CD14-positive monocyte (primary cell): ENCODE measurements around the gene SIGLEC7. TPM values are rescaled to one million over a fixed set of nuclear protein-coding genes. Genes with fewer than 3 reads are reported as not detected.

Source experiments
- DNase-seq, 3 donors: peaks; one replicate each; pipeline ENCODE4 v3.0.0-alpha.2; 2011 to 2022
- H2AFZ ChIP-seq: 2 replicates; pipeline ENCODE4 v1.6.0; 2012; ENCODE audit warnings: mild to moderate bottlenecking, low read depth, low read length, inconsistent platforms; ENCODE audit not compliant: insufficient read depth, poor library complexity, severe bottlenecking
- H3K27ac ChIP-seq, 2 donors: 1 replicate in 1 of 2; 2 replicates in 1 of 2; pipeline ENCODE4 v1.5.1; 2012 to 2013; ENCODE audit warnings: low read length in 2 of 2, control low read depth in 1 of 2, inconsistent platforms in 1 of 2, low read depth in 1 of 2, mild to moderate bottlenecking in 1 of 2
- H3K27me3 ChIP-seq, 2 donors: one replicate each; pipeline versions ENCODE4 v1.6.0 to v1.6.1; 2011 to 2013; ENCODE audit warnings: low read length in 2 of 2; ENCODE audit not compliant: control insufficient read depth in 2 of 2, insufficient read depth in 2 of 2
- H3K36me3 ChIP-seq, 2 donors: replicated peaks in 1 of 2; 1 replicate in 1 of 2; 2 replicates in 1 of 2; pipeline versions ENCODE4 v1.5.1 to v1.6.1; 2012 to 2013; ENCODE audit warnings: low read length in 2 of 2, control low read depth in 1 of 2, inconsistent platforms in 1 of 2, mild to moderate bottlenecking in 1 of 2; ENCODE audit not compliant: insufficient read depth in 2 of 2, control insufficient read depth in 1 of 2
- H3K4me1 ChIP-seq, 2 donors: 1 replicate in 1 of 2; 2 replicates in 1 of 2; pipeline versions ENCODE4 v1.5.1 to v1.6.1; 2012 to 2013; ENCODE audit warnings: low read length in 2 of 2, control low read depth in 1 of 2, inconsistent platforms in 1 of 2, mild to moderate bottlenecking in 1 of 2, moderate library complexity in 1 of 2; ENCODE audit not compliant: insufficient read depth in 2 of 2, control insufficient read depth in 1 of 2
- H3K4me2 ChIP-seq: replicated peaks from 2 replicates; pipeline ENCODE3; 2012; ENCODE audit warnings: low read length, moderate library complexity, mild to moderate bottlenecking; ENCODE audit not compliant: poor library complexity, severe bottlenecking; ENCODE audit errors: extremely low read depth
- H3K4me3 ChIP-seq, 3 experiments: fragments of 200-600 bp in 1 of 3; sonication (generic) in 1 of 3; replicated peaks in 1 of 3; 1 replicate in 2 of 3; 2 replicates in 1 of 3; pipeline ENCODE4 v1.5.1; 2011 to 2013; ENCODE audit warnings: low read length in 3 of 3, mild to moderate bottlenecking in 3 of 3, control low read depth in 2 of 3, low read depth in 2 of 3, inconsistent platforms in 1 of 3, moderate library complexity in 1 of 3
- H3K79me2 ChIP-seq: 2 replicates; pipeline ENCODE4 v1.6.0; 2012; ENCODE audit warnings: mild to moderate bottlenecking, control low read depth, inconsistent platforms, low read length, moderate library complexity; ENCODE audit not compliant: insufficient read depth
- H3K9ac ChIP-seq: 2 replicates; pipeline ENCODE4 v1.6.0; 2017; ENCODE audit warnings: low read length, mild to moderate bottlenecking; ENCODE audit not compliant: insufficient read depth, poor library complexity, severe bottlenecking
- H3K9me3 ChIP-seq, 2 donors: replicated peaks in 1 of 2; 1 replicate in 1 of 2; 2 replicates in 1 of 2; pipeline versions ENCODE4 v1.5.1 to v1.6.1; 2012 to 2013; ENCODE audit warnings: low read length in 2 of 2, control low read depth in 1 of 2; ENCODE audit not compliant: control insufficient read depth in 1 of 2, insufficient read depth in 1 of 2
- H4K20me1 ChIP-seq: 2 replicates; pipeline ENCODE4 v1.6.0; 2012; ENCODE audit warnings: mild to moderate bottlenecking, low read length, control low read depth, moderate library complexity; ENCODE audit not compliant: insufficient read depth
- H3K27ac Mint-ChIP-seq, 7 donors: one replicate each; pipeline ENCODE4 v1.8.0; 2020; ENCODE audit warnings: mild to moderate bottlenecking in 7 of 7, mixed read lengths in 7 of 7, moderate library complexity in 6 of 7, inconsistent platforms in 2 of 7
- H3K27me3 Mint-ChIP-seq, 3 donors: one replicate each; pipeline ENCODE4 v1.8.0; 2021 to 2022; ENCODE audit warnings: low read depth in 3 of 3, mild to moderate bottlenecking in 3 of 3, mixed read lengths in 3 of 3, moderate library complexity in 3 of 3, inconsistent platforms in 1 of 3
- H3K36me3 Mint-ChIP-seq, 2 donors: one replicate each; pipeline ENCODE4 v1.8.0; 2020; ENCODE audit warnings: mixed read lengths in 2 of 2, inconsistent platforms in 1 of 2, mild to moderate bottlenecking in 1 of 2
- H3K4me1 Mint-ChIP-seq: one replicate; pipeline ENCODE4 v1.8.0; 2020; ENCODE audit warnings: mild to moderate bottlenecking, mixed read lengths
- H3K4me3 Mint-ChIP-seq, 2 donors: one replicate each; pipeline ENCODE4 v1.8.0; 2020; ENCODE audit warnings: mild to moderate bottlenecking in 2 of 2, mixed read lengths in 2 of 2, moderate library complexity in 1 of 2
- H3K9me3 Mint-ChIP-seq, 7 donors: one replicate each; pipeline ENCODE4 v1.8.0; 2020 to 2022; ENCODE audit warnings: mixed read lengths in 7 of 7, mild to moderate bottlenecking in 6 of 7, moderate library complexity in 6 of 7, inconsistent platforms in 2 of 7
- CTCF ChIP-seq: fragments of 200-600 bp; IDR thresholded peaks from one replicate; pipeline ENCODE4 v1.8.0; 2022; ENCODE audit warnings: antibody characterized with exemption, mild to moderate bottlenecking
- WGBS: methylation state at CpG from one replicate; pipeline ENCODE4 v1.1.5; 2013; ENCODE audit warnings: missing lambda C conversion rate; ENCODE audit not compliant: insufficient coverage; 5-methylcytosine and 5-hydroxymethylcytosine counted together
- intact Hi-C, 2 donors: fragments of 100-400 bp; cut with micrococcal nuclease; formaldehyde crosslinking; loops; one replicate each; pipeline versions ENCODE4 v1.15.0 to v1.15.1; 2023
- polyA plus RNA-seq, 3 donors: library from polyadenylated mRNA; depleted of rRNA in 1 of 3; unstranded in 2 of 3; stranded (reverse) in 1 of 3; fragments of 300-500 nt in 2 of 3; fragments of >200 nt in 1 of 3; fragmentation: Illumina TruSeq in 2 of 3; gene quantifications; 1 replicate in 2 of 3; 2 replicates in 1 of 3; pipeline ENCODE4 v1.2.3, GENCODE V29; 2012 to 2021

Gene SIGLEC7
- polyA plus RNA-seq, 3 donors: 71.8 to 93.3 (median 82.0) TPM

GRCh38 chr19:51120160-51120559, 21.9 kb upstream of the SIGLEC7 start:
- no peak overlapping the region for H3K4me2 ChIP-seq
- TF ChIP-seq CTCF: no peak
- peaks cover 1 to 15% of the 10 kb centered on the region in 2 donors for H3K36me3 Mint-ChIP-seq
- peaks cover 74% of the 10 kb centered on the region for H3K4me1 Mint-ChIP-seq
- no peak overlapping the region for H3K4me3 Mint-ChIP-seq
- 40% methylated on average over 4 of the region's 6 CpGs for WGBS
- no peaks in the 10 kb centered on the region for H3K27me3 ChIP-seq
- peak overlapping the region in 1 of 3 experiments; percentile 7 for H3K4me3 ChIP-seq
- peaks cover 0 to 2% (median 0%) of the 10 kb centered on the region in 7 donors for H3K9me3 Mint-ChIP-seq
- H2AFZ ChIP-seq: peak overlapping the region; percentile 52
- peak in 1 of 3 donors; percentile 69 for DNase-seq
- H4K20me1 ChIP-seq: no peaks in the 10 kb centered on the region
- H3K27ac Mint-ChIP-seq: peak overlapping the region; percentile 84 to 100 (median 98)
- peaks cover 67 to 71% of the 10 kb centered on the region in 2 donors for H3K4me1 ChIP-seq
- intact Hi-C loops: no loop called here
- peak overlapping the region; percentile 97 to 100 for H3K27ac ChIP-seq
- H3K36me3 ChIP-seq: no peaks in the 10 kb centered on the region
- no peaks in the 10 kb centered on the region for H3K9me3 ChIP-seq
- H3K9ac ChIP-seq: no peak overlapping the region
- H3K27me3 Mint-ChIP-seq: peaks cover 0 to 5% (median 4%) of the 10 kb centered on the region in 3 donors
- peaks cover 26% of the 10 kb centered on the region for H3K79me2 ChIP-seq

GRCh38 chr19:51121257-51121656, 20.8 kb upstream of the SIGLEC7 start:
- Histone ChIP-seq H3K27me3 (no peaks in the 10 kb centered on the region), H3K4me3 (peak overlapping the region in 1 of 3 experiments; percentile 60), H3K36me3 (peaks cover 0 to 5% of the 10 kb centered on the region in 2 donors), H3K79me2 (peaks cover 37% of the 10 kb centered on the region), H4K20me1 (no peaks in the 10 kb centered on the region), H3K4me2 (no peak overlapping the region), H3K9me3 (no peaks in the 10 kb centered on the region), H3K27ac (peak overlapping the region; percentile 97 to 100), H2AFZ (no peak overlapping the region), H3K4me1 (peaks cover 66 to 73% of the 10 kb centered on the region in 2 donors), H3K9ac (peak overlapping the region; percentile 92)
- DNase-seq: peak; percentile 87 to 95 (median 89)
- Mint-ChIP-seq H3K27me3 (peaks cover 0 to 5% (median 4%) of the 10 kb centered on the region in 3 donors), H3K4me1 (peaks cover 66% of the 10 kb centered on the region), H3K27ac (peak overlapping the region; percentile 98 to 100 (median 99)), H3K9me3 (peaks cover 0 to 2% (median 0%) of the 10 kb centered on the region in 7 donors), H3K4me3 (peak overlapping the region in 1 of 2 donors; percentile 48), H3K36me3 (peaks cover 1 to 24% of the 10 kb centered on the region in 2 donors)
- WGBS: 32% methylated on average over 6 of the region's 8 CpGs
- no peak for TF ChIP-seq CTCF
- intact Hi-C loops: no loop called here
